K562 (cell line): ENCODE data around the gene NCOA1. TPM values are rescaled to one million over a fixed set of nuclear protein-coding genes. Genes with fewer than 3 reads are reported as not detected.
"Not testable (repeated sequence)": the region's sequence is repeated elsewhere in the genome, so short reads cannot be mapped to it uniquely, and the experiment has no call there.

Experiments used
- ATAC-seq: fragments of 200-7000 bp; cut with Tn5 transposase; 3 replicates; pipeline ENCODE4 v1.9.1; 2020; ENCODE audit warnings: moderate library complexity
- BruUV-seq: library from RNA; stranded (reverse); fragments of 400-500 nt; replicated peaks from 2 replicates; lab custom pipeline; 2021; lab: Mats Ljungman, UMichigan
- CTCF ChIA-PET: fragments of 300-600 bp; formaldehyde crosslinking; extraction: SDS; loops from one replicate; lab custom pipeline; 2021; ENCODE audit warnings: low intra/inter-chr PET ratio; lab: Yijun Ruan, JAX
- POLR2A ChIA-PET: fragments of 300-600, 350-650 bp; sonication (Branson Sonifier 250); formaldehyde crosslinking; extraction: SDS; loops from one replicate; lab custom pipeline; 2021; ENCODE audit warnings: antibody characterized with exemption, inconsistent platforms; lab: Yijun Ruan, JAX
- DNase-seq, 4 experiments: peaks; one replicate each; pipeline versions ENCODE4 v3.0.0 to v3.0.0-alpha.2; 2011 to 2018; ENCODE audit warnings: low spot score in 3 of 4, mixed read lengths in 3 of 4; ENCODE audit errors: extremely low read depth in 1 of 4
- FAIRE-seq: peaks from 2 replicates; lab custom pipeline; 2011; peaks lifted over from hg19 to GRCh38; lab: Jason Lieb, UNC
- H2AFZ ChIP-seq: 2 replicates; pipeline ENCODE4 v1.6.0; 2011; ENCODE audit warnings: low read depth, low read length, control low read depth, inconsistent platforms
- H3K27ac ChIP-seq: fragments of 200-600 bp; 3 replicates; pipeline ENCODE4 v1.8.0; 2011; ENCODE audit warnings: low read depth, mild to moderate bottlenecking, control low read depth, inconsistent platforms, low read length, moderate library complexity, mixed read lengths; ENCODE audit errors: extremely low read depth
- H3K27me3 ChIP-seq, 2 experiments: fragments of 300-600 bp in 1 of 2; 2 replicates in 1 of 2; 3 replicates in 1 of 2; pipeline versions ENCODE4 v1.6.0 to v1.8.0; 2011; ENCODE audit warnings: inconsistent platforms in 2 of 2, low read length in 2 of 2, mild to moderate bottlenecking in 1 of 2, mixed read lengths in 1 of 2, moderate library complexity in 1 of 2; ENCODE audit not compliant: control insufficient read depth in 2 of 2, insufficient read depth in 2 of 2
- H3K36me3 ChIP-seq: fragments of 300-600 bp; 3 replicates; pipeline ENCODE4 v1.8.0; 2011; ENCODE audit warnings: mild to moderate bottlenecking, low read length, inconsistent platforms; ENCODE audit not compliant: control insufficient read depth, insufficient read depth
- H3K4me1 ChIP-seq, 2 experiments: fragments of 200-600 bp in 1 of 2; replicated peaks in 1 of 2; 2 replicates in 1 of 2; 3 replicates in 1 of 2; pipeline versions ENCODE4 v1.5.1 to v1.8.0; 2011; ENCODE audit warnings: inconsistent platforms in 2 of 2, low read length in 2 of 2, mild to moderate bottlenecking in 1 of 2, mixed read lengths in 1 of 2, moderate library complexity in 1 of 2; ENCODE audit not compliant: control insufficient read depth in 2 of 2, insufficient read depth in 2 of 2
- H3K4me2 ChIP-seq: 2 replicates; pipeline ENCODE4 v1.6.1; 2011; ENCODE audit warnings: low read length, control low read depth, inconsistent platforms, mixed read lengths; ENCODE audit not compliant: insufficient read depth
- H3K4me3 ChIP-seq: fragments of 200-600 bp; sonication (generic), shearing (Covaris generic); 2 replicates; pipeline ENCODE4 v1.5.1; 2016; ENCODE audit warnings: control low read depth, inconsistent platforms
- H3K79me2 ChIP-seq: fragments of 200-600 bp; 3 replicates; pipeline ENCODE4 v1.8.0; 2011; ENCODE audit warnings: low read length, inconsistent platforms; ENCODE audit not compliant: control insufficient read depth, insufficient read depth
- H3K9ac ChIP-seq, 2 experiments: 2 replicates each; pipeline versions ENCODE4 v1.6.0 to v1.6.1; 2011; ENCODE audit warnings: low read depth in 2 of 2, low read length in 2 of 2, control low read depth in 1 of 2, inconsistent platforms in 1 of 2, mild to moderate bottlenecking in 1 of 2, mixed read lengths in 1 of 2; ENCODE audit not compliant: insufficient read depth in 1 of 2
- H3K9me1 ChIP-seq: one replicate; pipeline ENCODE4 v1.6.0; 2011; ENCODE audit warnings: inconsistent platforms, mild to moderate bottlenecking, low read length, moderate library complexity; ENCODE audit not compliant: control insufficient read depth, insufficient read depth
- H3K9me3 ChIP-seq: replicated peaks from 2 replicates; pipeline ENCODE4 v1.5.1; 2011; ENCODE audit warnings: low read depth, low read length, inconsistent platforms; ENCODE audit not compliant: control insufficient read depth, insufficient read depth
- H4K20me1 ChIP-seq: replicated peaks from 2 replicates; pipeline ENCODE4 v1.6.1; 2011; ENCODE audit warnings: low read length, inconsistent platforms, mixed read lengths; ENCODE audit not compliant: control insufficient read depth, insufficient read depth
- CBX3 ChIP-seq, 2 experiments: IDR thresholded peaks; 1 replicate in 1 of 2; 2 replicates in 1 of 2; pipeline ENCODE4 v1.6.1; 2012; ENCODE audit warnings: inconsistent platforms in 2 of 2, low read length in 2 of 2, borderline replicate concordance in 1 of 2, control low read depth in 1 of 2
- YY1 ChIP-seq, 3 experiments: IDR thresholded peaks; 2 replicates each; pipeline ENCODE4 v1.6.1; 2011; ENCODE audit warnings: low read length in 2 of 3, mild to moderate bottlenecking in 2 of 3, moderate library complexity in 2 of 3, borderline replicate concordance in 1 of 3, control low read depth in 1 of 3, low read depth in 1 of 3; ENCODE audit not compliant: insufficient read depth in 3 of 3, insufficient replicate concordance in 2 of 3, control insufficient read depth in 1 of 3, insufficient read length in 1 of 3; ENCODE audit errors: extremely low read depth in 1 of 3
- ZNF431 ChIP-seq: sonication (generic); formaldehyde crosslinking; IDR thresholded peaks from 2 replicates; pipeline ENCODE4 v1.8.0; 2022; ENCODE audit warnings: mild to moderate bottlenecking, missing genetic modification reagents
- WGBS: fragments of 100-300 bp; shearing (Covaris generic); methylation state at CpG from one replicate; pipeline ENCODE4 v1.1.6; 2016; ENCODE audit warnings: low coverage, mixed read lengths; ENCODE audit not compliant: insufficient coverage; ENCODE audit errors: missing lambda C conversion rate; 5-methylcytosine and 5-hydroxymethylcytosine counted together
- in situ Hi-C: fragments of 300-500 bp; cut with MboI; formaldehyde crosslinking; loops from 4 replicates; pipeline ENCODE4 v1.15.0; 2018; ENCODE audit warnings: inconsistent platforms, mixed read lengths
- intact Hi-C: fragments of 100-400 bp; cut with micrococcal nuclease; formaldehyde crosslinking; loops from 2 replicates; pipeline ENCODE4 v1.14.2; 2022
- polyA plus RNA-seq, 8 experiments: library from polyadenylated mRNA; depleted of rRNA in 4 of 8; stranded (reverse) in 5 of 8; unstranded in 3 of 8; fragments of >200 nt; fragmentation: Nextera tagmentation in 2 of 8; fragmentation: Illumina TruSeq in 1 of 8; extraction: Ambion mirVana in 2 of 8; extraction: Trizol in 1 of 8; gene quantifications; 2 replicates each; pipeline versions ENCODE4 v1.2.1 to v1.2.3, GENCODE V29; 2011 to 2014; ENCODE audit warnings: inconsistent platforms in 1 of 8, missing spikeins in 1 of 8
- total RNA-seq, 7 experiments: library from RNA; depleted of rRNA in 6 of 7; stranded (reverse); fragments of >200 nt in 6 of 7; fragmentation: Illumina TruSeq in 2 of 7; extraction: Trizol in 2 of 7; gene quantifications; 2 replicates each; pipeline versions ENCODE4 v1.2.1 to v1.2.3, GENCODE V29; 2011 to 2021; ENCODE audit warnings: low replicate concordance in 1 of 7
- TF ChIP-seq, protein P1 (sequence below): fragments of 450-650 bp; formaldehyde crosslinking; IDR thresholded peaks from 2 replicates; pipeline ENCODE4 v1.4.0; 2020; ENCODE audit warnings: mild to moderate bottlenecking, moderate library complexity

Gene NCOA1
- total and polyA plus RNA-seq, 9 of the 15 experiments (the other 6 are each of a cell fraction or from before 2014, with no cell fraction given) = 4.9 to 25.7 (median 17.0) TPM

DNA sequence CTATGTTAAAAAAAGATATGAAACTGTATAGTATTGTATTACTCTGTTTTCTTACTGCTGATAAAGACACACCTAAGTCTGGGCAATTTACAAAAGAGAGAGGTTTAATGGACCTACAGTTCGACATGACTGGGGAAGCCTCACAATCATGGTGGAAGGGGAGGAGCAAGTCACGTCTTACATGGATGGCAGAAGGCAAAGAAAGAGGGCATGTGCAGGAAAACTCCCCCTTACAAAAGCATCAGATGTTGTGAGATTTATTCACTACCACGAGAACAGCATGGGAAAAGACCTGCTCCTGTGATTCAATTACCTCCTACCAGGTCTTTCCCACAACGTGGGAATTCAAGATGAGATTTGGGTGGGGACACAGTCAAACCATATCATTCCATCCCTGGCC is 57.0 kb downstream of the NCOA1 start:
- ChIA-PET POLR2A (no interaction called here), CTCF (no interaction called here)
- WGBS = 79% methylated on average over 4 of the region's 4 CpGs
- intact Hi-C loops = no loop called here
- H3K36me3 ChIP-seq = no peaks in the 10 kb centered on the region
- H4K20me1 ChIP-seq = no peaks in the 10 kb centered on the region
- H3K27me3 ChIP-seq = no peaks in the 10 kb centered on the region
- H3K4me3 ChIP-seq = no peak overlapping the region
- H3K27ac ChIP-seq = no peak overlapping the region
- DNase-seq = no peak
- peaks cover 7% of the 10 kb centered on the region; the same call in 1 of the 3 replicates for H3K79me2 ChIP-seq
- no TSS peak for BruUV-seq
- H3K9me3 ChIP-seq = 0 out of 2 replicates have a peak, but pooled peaks cover 2% of the 10 kb centered on the region
- H3K9ac ChIP-seq = no peak overlapping the region
- H3K4me2 ChIP-seq = no peak overlapping the region
- peak; percentile 93 for TF ChIP-seq ZNF431 (CRISPR knock-in tag)
- TF ChIP-seq, protein P1, sequence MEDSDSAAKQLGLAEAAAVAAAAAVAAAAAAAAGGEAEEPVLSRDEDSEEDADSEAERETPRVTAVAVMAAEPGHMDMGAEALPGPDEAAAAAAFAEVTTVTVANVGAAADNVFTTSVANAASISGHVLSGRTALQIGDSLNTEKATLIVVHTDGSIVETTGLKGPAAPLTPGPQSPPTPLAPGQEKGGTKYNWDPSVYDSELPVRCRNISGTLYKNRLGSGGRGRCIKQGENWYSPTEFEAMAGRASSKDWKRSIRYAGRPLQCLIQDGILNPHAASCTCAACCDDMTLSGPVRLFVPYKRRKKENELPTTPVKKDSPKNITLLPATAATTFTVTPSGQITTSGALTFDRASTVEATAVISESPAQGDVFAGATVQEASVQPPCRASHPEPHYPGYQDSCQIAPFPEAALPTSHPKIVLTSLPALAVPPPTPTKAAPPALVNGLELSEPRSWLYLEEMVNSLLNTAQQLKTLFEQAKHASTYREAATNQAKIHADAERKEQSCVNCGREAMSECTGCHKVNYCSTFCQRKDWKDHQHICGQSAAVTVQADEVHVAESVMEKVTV (CRISPR knock-in tag) = no peak
- TF ChIP-seq, all 486 proteins: peak for 1
- FAIRE-seq = no peak
- H2AFZ ChIP-seq = no peak overlapping the region
- no peak for ATAC-seq
- in situ Hi-C loops = no loop called here
- H3K4me1 ChIP-seq = no peaks in the 10 kb centered on the region
- H3K9me1 ChIP-seq = no peaks in the 10 kb centered on the region

DNA sequence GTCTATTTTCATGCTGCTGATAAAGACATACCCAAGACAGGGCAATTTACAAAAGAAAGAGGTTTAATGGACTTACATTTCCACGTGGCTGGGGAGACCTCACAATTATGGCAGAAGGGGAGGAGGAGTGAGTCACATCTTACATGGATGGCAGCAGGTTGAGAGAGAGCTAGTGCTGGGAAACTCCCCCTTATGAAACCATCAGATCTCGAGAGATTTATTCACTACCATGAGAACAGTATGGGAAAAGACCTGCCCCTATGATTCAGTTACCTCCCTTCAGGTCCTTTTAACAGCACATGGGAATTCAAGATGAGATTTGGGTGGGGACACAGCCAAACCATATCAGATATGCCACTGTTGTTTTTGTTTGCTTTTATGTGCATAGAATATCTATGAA is 59.2 kb downstream of the NCOA1 start:
- H3K79me2 ChIP-seq, BruUV-seq, H3K27me3 ChIP-seq, H3K9me1 ChIP-seq, H3K4me1 ChIP-seq, H3K4me3 ChIP-seq, H3K4me2 ChIP-seq, H3K9ac ChIP-seq, ATAC-seq, intact Hi-C loops, H4K20me1 ChIP-seq, in situ Hi-C loops, H3K27ac ChIP-seq, DNase-seq, H3K36me3 ChIP-seq, H3K9me3 ChIP-seq, CTCF ChIA-PET, H2AFZ ChIP-seq: not testable (repeated sequence)
- 31% methylated on average over 2 of the region's 2 CpGs for WGBS
- FAIRE-seq = peak; percentile 23
- TF ChIP-seq YY1 (IDR thresholded peaks at IDR 0.05; ENCODE audit: borderline replicate concordance in 1 of 3, control insufficient read depth in 1 of 3, extremely low read depth in 1 of 3, insufficient read depth in 3 of 3, insufficient read length in 1 of 3, insufficient replicate concordance in 2 of 3, low read depth in 1 of 3, low read length in 2 of 3) (peak in 1 of 3 experiments; percentile 8), ZNF431 (CRISPR knock-in tag) (peak; percentile 99), CBX3 (IDR thresholded peaks at IDR 0.05; ENCODE audit: borderline replicate concordance in 1 of 2, low read length in 2 of 2) (peak in 1 of 2 experiments; percentile 42; a peak in 1 of 3 replicates)
- POLR2A ChIA-PET = interaction anchor here (0.8 kb wide), 1 partner anchor 10 kb away, joined by 3 read pairs; no protein-coding TSS in a partner anchor
